Dermis microvascular lymphatic vessel endothelial cell (primary cell): Measurements from ENCODE around the gene CHRM4. TPM values are rescaled to one million over a fixed set of nuclear protein-coding genes. Genes with fewer than 3 reads are reported as not detected.

Experiments used
- DNase-seq, 2 donors: peaks; one replicate each; pipeline versions ENCODE4 v3.0.0 to v3.0.0-alpha.2; 2010; ENCODE audit warnings: low read depth in 2 of 2
- total RNA-seq: library from RNA; depleted of rRNA; stranded (reverse); fragments of >200 nt; gene quantifications from 2 replicates; pipeline ENCODE4 v1.2.1, GENCODE V29; 2014

CHRM4 gene
- total RNA-seq, 1 donor from 2014 or later, result under 0.01 TPM

DNA sequence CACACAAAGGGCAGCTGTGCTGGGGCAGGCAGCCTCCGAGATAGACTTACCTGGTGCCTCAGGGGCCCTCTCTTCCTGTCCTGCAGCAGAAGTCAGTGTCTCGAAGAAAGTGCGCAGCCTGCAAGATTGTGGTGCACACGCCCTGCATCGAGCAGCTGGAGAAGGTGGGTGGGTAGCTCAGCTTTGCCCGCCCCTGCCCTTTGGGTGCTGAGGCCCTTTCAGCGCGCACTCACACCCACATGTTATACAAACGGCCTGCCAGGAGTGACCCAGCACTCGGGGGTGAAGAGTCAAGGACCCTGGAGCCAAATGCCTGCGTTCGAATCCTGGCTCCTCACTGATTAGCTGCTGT lies 23.7 kb downstream of the CHRM4 start:
- no peak for DNase-seq

- peak in 1 of 2 donors; percentile 62 for DNase-seq
Observed at GRCh38 chr11:46367244-46367915, 24.2 kb downstream of the CHRM4 start.

- no peak for DNase-seq
Observed at GRCh38 chr11:46366661-46367161, 24.9 kb downstream of the CHRM4 start.

DNA sequence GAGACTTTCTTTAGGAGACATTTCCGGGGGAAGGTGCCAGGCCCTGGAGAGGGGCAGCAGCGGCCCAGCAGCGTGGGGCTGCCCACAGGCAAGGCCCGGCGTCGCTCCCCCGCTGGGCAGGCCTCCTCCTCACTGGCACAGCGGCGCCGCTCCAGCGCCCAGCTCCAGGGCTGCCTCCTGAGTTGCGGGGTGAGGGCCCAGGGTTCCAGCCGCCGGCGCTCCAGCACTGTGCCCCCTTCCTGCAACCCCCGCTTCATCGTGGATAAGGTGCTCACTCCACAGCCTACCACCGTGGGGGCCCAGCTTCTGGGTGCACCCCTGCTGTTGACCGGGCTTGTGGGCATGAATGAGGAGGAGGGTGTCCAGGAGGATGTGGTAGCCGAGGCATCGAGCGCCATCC lies 25.3 kb downstream of the CHRM4 start:
- no peak for DNase-seq

GRCh38 chr11:46364791-46365190 lies 26.8 kb downstream of the CHRM4 start:
- no peak for DNase-seq

- DNase-seq, result no peak
Observed at GRCh38 chr11:46364056-46364455, 27.5 kb downstream of the CHRM4 start.

GRCh38 chr11:46363455-46364005 lies 28.0 kb downstream of the CHRM4 start:
- peak; percentile 92 to 93 for DNase-seq

DNA sequence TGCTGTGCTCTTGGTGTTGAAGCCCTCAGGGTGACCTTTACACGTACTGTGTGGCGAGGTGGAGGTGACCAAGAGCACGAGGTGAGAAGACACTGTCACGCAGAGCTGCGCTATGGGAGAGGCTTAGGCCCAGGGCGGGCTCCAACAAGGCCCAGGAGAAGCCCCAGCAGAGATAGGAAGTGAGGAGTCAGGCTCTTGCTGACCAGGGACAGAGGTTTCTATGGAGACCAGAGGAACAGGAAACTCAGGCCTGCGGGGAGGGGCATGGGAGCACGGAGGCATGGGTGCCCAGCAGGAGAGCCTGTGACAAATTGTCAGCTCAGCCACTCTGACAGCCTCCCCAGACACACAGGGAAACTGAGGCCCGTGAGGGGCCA lies 28.6 kb downstream of the CHRM4 start:
- DNase-seq, result peak; percentile 93 to 94

GRCh38 chr11:46362156-46363030 lies 29.2 kb downstream of the CHRM4 start:
- DNase-seq, result no peak

GRCh38 chr11:46361283-46362155 lies 30.1 kb downstream of the CHRM4 start:
- DNase-seq, result peak; percentile 49 to 80

GRCh38 chr11:46360878-46361277 lies 30.7 kb downstream of the CHRM4 start:
- DNase-seq, result no peak

DNA sequence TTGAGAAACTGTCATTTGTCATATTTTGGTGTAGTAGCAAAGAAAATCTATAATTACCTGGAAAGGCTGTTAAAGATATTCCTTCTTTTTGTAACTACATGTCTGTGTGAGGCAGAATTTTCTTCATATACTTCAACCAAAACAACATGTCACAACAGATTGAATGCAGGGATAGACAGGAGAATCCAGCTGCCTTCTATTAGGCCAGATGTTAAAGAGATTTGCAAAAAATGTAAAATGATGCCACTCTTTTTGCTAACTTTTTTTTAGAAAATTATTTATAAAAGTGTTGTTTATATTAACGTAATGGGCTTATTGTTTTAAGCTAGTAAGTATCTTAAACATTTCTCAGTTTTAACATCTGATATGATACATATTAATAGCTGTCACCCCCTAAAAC lies 31.6 kb downstream of the CHRM4 start:
- DNase-seq, result no peak

DNA sequence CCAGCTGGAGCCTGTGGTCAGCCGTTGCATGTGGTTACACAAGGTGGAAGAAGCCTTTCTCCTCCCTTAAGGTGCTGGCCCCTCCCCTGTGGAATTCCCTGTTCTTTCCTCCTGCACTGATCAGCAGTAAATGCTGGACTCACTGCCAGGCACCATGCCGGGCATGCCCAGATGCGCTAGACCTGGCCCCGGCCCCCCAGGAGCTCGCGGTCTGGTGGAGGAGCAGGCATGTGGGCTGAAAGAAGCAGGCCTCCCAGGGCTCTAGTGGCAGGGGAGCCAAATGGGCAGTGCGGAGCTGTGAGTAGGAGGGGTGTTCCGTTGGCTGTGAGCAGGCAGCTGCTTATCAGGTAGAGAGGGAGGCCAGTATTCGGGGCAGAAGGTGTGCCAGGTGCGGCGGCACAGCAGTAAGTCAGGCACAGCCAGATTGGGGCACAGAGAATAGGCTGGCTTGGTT lies 34.1 kb downstream of the CHRM4 start:
- DNase-seq, result no peak

DNA sequence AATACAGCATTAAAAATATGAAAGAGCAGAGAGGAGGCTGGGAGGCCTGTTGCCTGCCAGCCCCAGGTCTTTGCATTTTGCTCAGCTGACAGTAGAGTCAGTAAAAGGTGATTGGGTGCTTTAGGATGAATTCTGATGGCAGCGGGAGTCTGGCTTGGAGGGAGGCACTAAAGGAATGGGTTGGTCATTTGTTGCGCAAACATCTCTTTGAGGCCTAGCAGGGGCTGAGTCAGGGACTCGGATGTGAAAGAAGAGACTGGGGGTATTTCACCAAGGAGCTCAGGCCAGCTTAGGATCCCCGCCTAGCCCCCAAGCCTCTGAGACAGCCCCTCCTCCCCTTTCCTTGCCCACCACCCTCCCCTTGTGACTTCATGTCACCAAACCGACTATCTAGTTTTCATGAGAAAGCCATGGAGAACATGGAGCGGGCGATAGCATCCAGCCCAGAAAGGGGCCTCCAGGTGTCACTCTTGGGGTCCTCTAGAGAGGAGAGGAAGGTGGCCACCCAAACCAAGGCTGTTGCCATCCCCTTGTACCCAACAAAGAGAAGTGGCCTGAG lies 34.6 kb downstream of the CHRM4 start:
- DNase-seq, result no peak

DNA sequence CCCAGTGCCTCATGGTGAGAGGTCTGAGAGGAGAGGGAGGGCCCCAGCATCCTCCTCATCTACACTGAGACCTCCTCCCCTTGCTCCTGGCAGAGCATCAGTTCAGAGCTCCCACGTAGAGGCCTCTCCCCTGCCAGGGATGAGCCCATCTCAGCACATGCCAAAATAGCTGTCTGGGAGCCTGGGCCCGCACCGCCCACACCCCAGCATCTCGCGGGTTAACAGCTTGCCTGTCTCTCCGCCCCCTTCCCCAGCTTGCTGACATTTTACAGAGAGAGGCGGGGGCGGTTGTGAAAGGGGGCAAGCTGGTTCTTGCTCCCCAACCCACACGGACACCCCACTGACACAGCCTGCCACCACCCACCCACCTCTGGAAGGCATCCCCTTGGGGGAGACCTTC lies 37.9 kb downstream of the CHRM4 start:
- no peak for DNase-seq

GRCh38 chr11:46352063-46352841 lies 39.3 kb downstream of the CHRM4 start:
- DNase-seq, result peak in 1 of 2 donors; percentile 66

GRCh38 chr11:46351606-46352005 lies 40.0 kb downstream of the CHRM4 start:
- DNase-seq, result no peak

- no peak for DNase-seq
Observed at GRCh38 chr11:46351148-46351547, 40.4 kb downstream of the CHRM4 start.

- no peak for DNase-seq
Observed at GRCh38 chr11:46350695-46351094, 40.9 kb downstream of the CHRM4 start.
